Measurements from ENCODE around the gene PRKAR1A. TPM values are rescaled to one million over a fixed set of nuclear protein-coding genes. Genes with fewer than 3 reads are reported as not detected.

PRKAR1A gene
- total and polyA plus RNA-seq, 5 donors from 2014 or later = 135 to 220 (median 187) TPM

DNA sequence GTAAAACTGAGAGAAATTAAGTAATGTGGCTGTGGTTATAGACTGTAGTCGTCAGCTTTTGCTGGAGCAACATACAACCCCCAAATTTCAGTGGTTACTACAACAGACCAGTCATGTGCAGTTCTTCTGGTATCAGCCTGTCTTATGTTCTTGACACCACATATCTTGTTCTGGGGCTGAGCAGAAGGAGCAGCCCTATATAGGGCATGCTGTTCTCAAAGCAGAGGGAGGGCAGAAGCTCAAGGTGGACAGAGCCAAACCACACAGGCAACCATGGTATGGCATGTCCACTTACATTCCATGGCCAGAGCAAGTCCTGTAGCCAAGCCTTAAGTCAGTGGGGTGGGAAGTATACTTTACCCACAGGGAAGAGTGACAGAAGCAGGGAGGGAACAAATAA, 7.7 kb downstream of the PRKAR1A start:
- H3K9me3 ChIP-seq (ENCODE audit: control insufficient read depth in 2 of 2, low read length in 2 of 2) = no peaks in the 10 kb centered on the region
- Mint-ChIP-seq H3K9me3 (no peaks in the 10 kb centered on the region), H3K27ac (peak overlapping the region in 2 of 3 donors; percentile 57 to 65), H3K36me3 (peaks cover 57% of the 10 kb centered on the region), H3K4me3 (peak overlapping the region in 1 of 4 donors; percentile 1), H3K27me3 (no peaks in the 10 kb centered on the region), H3K4me1 (peaks cover 41 to 69% (median 50%) of the 10 kb centered on the region in 4 donors)
- peaks cover 71% of the 10 kb centered on the region for H3K36me3 ChIP-seq (ENCODE audit: control insufficient read depth, insufficient read depth, low read length)
- no peak overlapping the region for H3K4me3 ChIP-seq (ENCODE audit: low read depth, low read length)
- DNase-seq (no peak), ATAC-seq (ENCODE audit: low read depth in 2 of 2) (no peak)
- no peaks in the 10 kb centered on the region for H3K27me3 ChIP-seq (ENCODE audit: control insufficient read depth, insufficient read depth, low read length)
- peaks cover 10% of the 10 kb centered on the region for H3K4me1 ChIP-seq (ENCODE audit: control insufficient read depth, insufficient read depth, low read length, poor library complexity, severe bottlenecking)
- no peak overlapping the region for H3K27ac ChIP-seq (ENCODE audit: insufficient read depth, low read length, poor library complexity, severe bottlenecking)

- Mint-ChIP-seq H3K36me3 (peaks cover 55% of the 10 kb centered on the region), H3K27ac (peak overlapping the region in 1 of 3 donors; percentile 54), H3K4me3 (no peak overlapping the region), H3K9me3 (no peaks in the 10 kb centered on the region), H3K4me1 (peaks cover 30 to 55% (median 37%) of the 10 kb centered on the region in 4 donors), H3K27me3 (no peaks in the 10 kb centered on the region)
- Histone ChIP-seq H3K4me3 (ENCODE audit: low read depth, low read length) (no peak overlapping the region), H3K4me1 (ENCODE audit: control insufficient read depth, insufficient read depth, low read length, poor library complexity, severe bottlenecking) (peaks cover 4% of the 10 kb centered on the region), H3K9me3 (ENCODE audit: control insufficient read depth in 2 of 2, low read length in 2 of 2) (no peaks in the 10 kb centered on the region), H3K27ac (ENCODE audit: insufficient read depth, low read length, poor library complexity, severe bottlenecking) (no peak overlapping the region), H3K27me3 (ENCODE audit: control insufficient read depth, insufficient read depth, low read length) (no peaks in the 10 kb centered on the region), H3K36me3 (ENCODE audit: control insufficient read depth, insufficient read depth, low read length) (peaks cover 74% of the 10 kb centered on the region)
- DNase-seq (no peak), ATAC-seq (ENCODE audit: low read depth in 2 of 2) (no peak)
Measured at GRCh38 chr17:68522266-68522665, 10.0 kb downstream of the PRKAR1A start.

GRCh38 chr17:68526548-68526947, 14.3 kb downstream of the PRKAR1A start:
- no peaks in the 10 kb centered on the region for H3K9me3 Mint-ChIP-seq
- no peak overlapping the region for H3K27ac ChIP-seq (ENCODE audit: insufficient read depth, low read length, poor library complexity, severe bottlenecking)
- H3K9me3 ChIP-seq (ENCODE audit: control insufficient read depth in 2 of 2, low read length in 2 of 2) = no peaks in the 10 kb centered on the region
- ATAC-seq (ENCODE audit: low read depth in 2 of 2) (no peak), DNase-seq (no peak)
- H3K27ac Mint-ChIP-seq = peak overlapping the region in 2 of 3 donors; percentile 44 to 84
- H3K36me3 Mint-ChIP-seq = peaks cover 67% of the 10 kb centered on the region
- no peaks in the 10 kb centered on the region for H3K27me3 ChIP-seq (ENCODE audit: control insufficient read depth, insufficient read depth, low read length)
- H3K4me1 Mint-ChIP-seq = peaks cover 15 to 36% (median 26%) of the 10 kb centered on the region in 4 donors
- H3K4me1 ChIP-seq (ENCODE audit: control insufficient read depth, insufficient read depth, low read length, poor library complexity, severe bottlenecking) = no peaks in the 10 kb centered on the region
- H3K36me3 ChIP-seq (ENCODE audit: control insufficient read depth, insufficient read depth, low read length) = peaks cover 93% of the 10 kb centered on the region
- H3K27me3 Mint-ChIP-seq = no peaks in the 10 kb centered on the region
- H3K4me3 Mint-ChIP-seq = no peak overlapping the region
- H3K4me3 ChIP-seq (ENCODE audit: low read depth, low read length) = no peak overlapping the region

GRCh38 chr17:68527314-68527713, 15.1 kb downstream of the PRKAR1A start:
- Histone ChIP-seq H3K9me3 (ENCODE audit: control insufficient read depth in 2 of 2, low read length in 2 of 2) (no peaks in the 10 kb centered on the region), H3K27ac (ENCODE audit: insufficient read depth, low read length, poor library complexity, severe bottlenecking) (no peak overlapping the region), H3K36me3 (ENCODE audit: control insufficient read depth, insufficient read depth, low read length) (peaks cover 98% of the 10 kb centered on the region), H3K27me3 (ENCODE audit: control insufficient read depth, insufficient read depth, low read length) (no peaks in the 10 kb centered on the region), H3K4me1 (ENCODE audit: control insufficient read depth, insufficient read depth, low read length, poor library complexity, severe bottlenecking) (no peaks in the 10 kb centered on the region), H3K4me3 (ENCODE audit: low read depth, low read length) (no peak overlapping the region)
- DNase-seq (no peak), ATAC-seq (ENCODE audit: low read depth in 2 of 2) (no peak)
- Mint-ChIP-seq H3K4me3 (no peak overlapping the region), H3K27me3 (no peaks in the 10 kb centered on the region), H3K27ac (peak overlapping the region in 1 of 3 donors; percentile 65), H3K4me1 (peaks cover 10 to 29% (median 22%) of the 10 kb centered on the region in 4 donors), H3K9me3 (no peaks in the 10 kb centered on the region), H3K36me3 (peaks cover 67% of the 10 kb centered on the region)

GRCh38 chr17:68531252-68531651, 19.0 kb downstream of the PRKAR1A start:
- ATAC-seq (ENCODE audit: low read depth in 2 of 2) (no peak), DNase-seq (no peak)
- Histone ChIP-seq H3K4me1 (ENCODE audit: control insufficient read depth, insufficient read depth, low read length, poor library complexity, severe bottlenecking) (no peaks in the 10 kb centered on the region), H3K9me3 (ENCODE audit: control insufficient read depth in 2 of 2, low read length in 2 of 2) (no peaks in the 10 kb centered on the region), H3K4me3 (ENCODE audit: low read depth, low read length) (no peak overlapping the region), H3K27me3 (ENCODE audit: control insufficient read depth, insufficient read depth, low read length) (no peaks in the 10 kb centered on the region), H3K36me3 (ENCODE audit: control insufficient read depth, insufficient read depth, low read length) (peaks cover 80% of the 10 kb centered on the region), H3K27ac (ENCODE audit: insufficient read depth, low read length, poor library complexity, severe bottlenecking) (no peak overlapping the region)
- Mint-ChIP-seq H3K27me3 (no peaks in the 10 kb centered on the region), H3K4me3 (no peak overlapping the region), H3K4me1 (peaks cover 2 to 20% (median 5%) of the 10 kb centered on the region in 4 donors), H3K27ac (no peak overlapping the region), H3K9me3 (no peaks in the 10 kb centered on the region), H3K36me3 (peaks cover 61% of the 10 kb centered on the region)

GRCh38 chr17:68532826-68533225, 20.6 kb downstream of the PRKAR1A start:
- H3K36me3 Mint-ChIP-seq = peaks cover 47% of the 10 kb centered on the region
- H3K9me3 ChIP-seq (ENCODE audit: control insufficient read depth in 2 of 2, low read length in 2 of 2) = no peaks in the 10 kb centered on the region
- no peaks in the 10 kb centered on the region for H3K27me3 ChIP-seq (ENCODE audit: control insufficient read depth, insufficient read depth, low read length)
- no peaks in the 10 kb centered on the region for H3K9me3 Mint-ChIP-seq
- H3K4me1 Mint-ChIP-seq = peaks cover 2 to 16% (median 5%) of the 10 kb centered on the region in 4 donors
- no peak for ATAC-seq (ENCODE audit: low read depth in 2 of 2)
- peaks cover 78% of the 10 kb centered on the region for H3K36me3 ChIP-seq (ENCODE audit: control insufficient read depth, insufficient read depth, low read length)
- H3K4me3 ChIP-seq (ENCODE audit: low read depth, low read length) = no peak overlapping the region
- peak overlapping the region in 1 of 3 donors; percentile 44 for H3K27ac Mint-ChIP-seq
- DNase-seq = no peak
- H3K27me3 Mint-ChIP-seq = no peaks in the 10 kb centered on the region
- no peak overlapping the region for H3K4me3 Mint-ChIP-seq
- H3K27ac ChIP-seq (ENCODE audit: insufficient read depth, low read length, poor library complexity, severe bottlenecking) = no peak overlapping the region
- no peaks in the 10 kb centered on the region for H3K4me1 ChIP-seq (ENCODE audit: control insufficient read depth, insufficient read depth, low read length, poor library complexity, severe bottlenecking)

DNA sequence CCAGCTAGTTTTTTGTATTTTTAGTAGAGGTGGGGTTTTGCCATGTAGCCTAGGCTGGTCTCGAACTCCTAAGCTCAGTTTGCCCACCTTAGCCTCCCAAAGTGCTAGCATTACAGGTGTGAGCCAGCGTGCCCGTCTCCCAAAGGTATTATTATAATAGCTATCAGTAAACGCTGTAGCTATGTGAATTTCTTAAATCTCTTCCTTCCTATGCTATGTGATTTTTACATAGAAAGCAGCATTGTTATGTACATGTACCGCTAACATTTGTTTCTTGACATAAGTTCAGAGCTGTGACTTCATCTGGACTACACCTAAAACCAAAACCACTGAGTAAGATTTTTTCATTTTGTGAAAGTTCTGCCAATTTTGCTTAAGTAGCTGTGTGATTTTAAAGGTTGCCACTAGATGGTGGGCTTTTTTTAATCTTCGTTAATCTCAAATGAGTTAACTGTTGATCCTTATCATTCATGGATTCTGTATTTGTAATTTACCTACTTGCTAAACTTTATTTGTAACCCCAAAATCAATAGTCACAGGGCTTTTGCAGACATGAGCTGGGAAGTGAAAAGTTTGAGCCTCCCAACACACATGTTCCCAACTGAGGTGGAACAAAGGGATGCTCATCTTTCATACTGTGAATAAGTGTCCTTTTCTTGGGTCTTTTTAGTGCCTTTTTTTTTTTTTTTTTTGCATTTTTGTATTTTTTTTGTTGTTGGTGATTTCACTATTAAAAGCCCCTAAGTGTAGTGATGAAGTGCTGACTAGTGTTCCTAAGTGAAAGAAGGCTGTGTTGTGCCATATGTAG, 21.9 kb downstream of the PRKAR1A start:
- DNase-seq (peak in 1 of 3 donors; percentile 55), ATAC-seq (ENCODE audit: low read depth in 2 of 2) (no peak)
- Mint-ChIP-seq H3K4me1 (peaks cover 2 to 13% (median 7%) of the 10 kb centered on the region in 4 donors), H3K36me3 (peaks cover 40% of the 10 kb centered on the region), H3K27me3 (no peaks in the 10 kb centered on the region), H3K27ac (peak overlapping the region in 1 of 3 donors; percentile 32), H3K9me3 (no peaks in the 10 kb centered on the region), H3K4me3 (no peak overlapping the region)
- Histone ChIP-seq H3K4me1 (ENCODE audit: control insufficient read depth, insufficient read depth, low read length, poor library complexity, severe bottlenecking) (no peaks in the 10 kb centered on the region), H3K36me3 (ENCODE audit: control insufficient read depth, insufficient read depth, low read length) (peaks cover 74% of the 10 kb centered on the region), H3K9me3 (ENCODE audit: control insufficient read depth in 2 of 2, low read length in 2 of 2) (no peaks in the 10 kb centered on the region), H3K27ac (ENCODE audit: insufficient read depth, low read length, poor library complexity, severe bottlenecking) (no peak overlapping the region), H3K4me3 (ENCODE audit: low read depth, low read length) (no peak overlapping the region), H3K27me3 (ENCODE audit: control insufficient read depth, insufficient read depth, low read length) (no peaks in the 10 kb centered on the region)

GRCh38 chr17:68534695-68535088, 22.5 kb downstream of the PRKAR1A start:
- no peak overlapping the region for H3K4me3 Mint-ChIP-seq
- peaks cover 2 to 18% (median 7%) of the 10 kb centered on the region in 4 donors for H3K4me1 Mint-ChIP-seq
- peaks cover 42% of the 10 kb centered on the region for H3K36me3 Mint-ChIP-seq
- ATAC-seq (ENCODE audit: low read depth in 2 of 2) = no peak
- peak overlapping the region in 2 of 3 donors; percentile 53 to 69 for H3K27ac Mint-ChIP-seq
- Histone ChIP-seq H3K27me3 (ENCODE audit: control insufficient read depth, insufficient read depth, low read length) (no peaks in the 10 kb centered on the region), H3K4me1 (ENCODE audit: control insufficient read depth, insufficient read depth, low read length, poor library complexity, severe bottlenecking) (no peaks in the 10 kb centered on the region), H3K36me3 (ENCODE audit: control insufficient read depth, insufficient read depth, low read length) (peaks cover 74% of the 10 kb centered on the region), H3K4me3 (ENCODE audit: low read depth, low read length) (no peak overlapping the region), H3K9me3 (ENCODE audit: control insufficient read depth in 2 of 2, low read length in 2 of 2) (no peaks in the 10 kb centered on the region), H3K27ac (ENCODE audit: insufficient read depth, low read length, poor library complexity, severe bottlenecking) (no peak overlapping the region)
- no peaks in the 10 kb centered on the region for H3K27me3 Mint-ChIP-seq
- DNase-seq = no peak
- no peaks in the 10 kb centered on the region for H3K9me3 Mint-ChIP-seq
